ENCODE measurements around the gene JAG2.

Gene JAG2

GRCh38 chr14:105142651-105143450 lies 25.7 kb downstream of the JAG2 start:
- no peak for TF ChIP-seq TOX (CRISPR knock-in tag; IDR thresholded peaks at IDR 0.05; ENCODE audit: borderline replicate concordance)
- no peak for TF ChIP-seq CSDC2 (CRISPR knock-in tag; IDR thresholded peaks at IDR 0.05)
- no peak for TF ChIP-seq SNAI2 (CRISPR knock-in tag; IDR thresholded peaks at IDR 0.05)
- TF ChIP-seq ZNF70 (CRISPR knock-in tag; IDR thresholded peaks at IDR 0.05): no peak
- no peak for TF ChIP-seq CSRNP3 (CRISPR knock-in tag; IDR thresholded peaks at IDR 0.05)
- ATAC-seq: no peak

GRCh38 chr14:105141486-105142281 lies 26.9 kb downstream of the JAG2 start:
- ATAC-seq: no peak
- TF ChIP-seq CSDC2 (CRISPR knock-in tag; IDR thresholded peaks at IDR 0.05) (no peak), ISL1 (CRISPR knock-in tag; IDR thresholded peaks at IDR 0.05) (no peak), POU6F1 (CRISPR knock-in tag; IDR thresholded peaks at IDR 0.05; ENCODE audit: borderline replicate concordance, low read depth) (no peak), CREB5 (CRISPR knock-in tag; IDR thresholded peaks at IDR 0.05; ENCODE audit: low read depth) (no peak), TCF4 (CRISPR knock-in tag; IDR thresholded peaks at IDR 0.05; ENCODE audit: borderline replicate concordance) (no peak), TSHZ2 (CRISPR knock-in tag; IDR thresholded peaks at IDR 0.05) (no peak), ZFP3 (CRISPR knock-in tag; IDR thresholded peaks at IDR 0.05) (no peak), RARB (CRISPR knock-in tag; IDR thresholded peaks at IDR 0.05) (no peak), SNAI2 (CRISPR knock-in tag; IDR thresholded peaks at IDR 0.05) (no peak), ZNF8 (CRISPR knock-in tag; IDR thresholded peaks at IDR 0.05) (no peak)

GRCh38 chr14:105141026-105141425 lies 27.6 kb downstream of the JAG2 start:
- no peak for ATAC-seq
- TF ChIP-seq CREB5 (CRISPR knock-in tag; IDR thresholded peaks at IDR 0.05; ENCODE audit: low read depth) (no peak), ZFP30 (CRISPR knock-in tag; IDR thresholded peaks at IDR 0.05) (no peak), ZNF70 (CRISPR knock-in tag; IDR thresholded peaks at IDR 0.05) (no peak), ESRRG (CRISPR knock-in tag; IDR thresholded peaks at IDR 0.05) (no peak), GLIS3 (CRISPR knock-in tag; IDR thresholded peaks at IDR 0.05) (no peak), ISL1 (CRISPR knock-in tag; IDR thresholded peaks at IDR 0.05) (no peak), PPARA (CRISPR knock-in tag; IDR thresholded peaks at IDR 0.05; ENCODE audit: borderline replicate concordance) (no peak), ZNF565 (CRISPR knock-in tag; conservative IDR thresholded peaks at IDR 0.05; ENCODE audit: low read depth) (no peak), BACH2 (CRISPR knock-in tag; IDR thresholded peaks at IDR 0.05; ENCODE audit: borderline replicate concordance) (no peak), ARNTL (CRISPR knock-in tag; IDR thresholded peaks at IDR 0.05; ENCODE audit: borderline replicate concordance, low read depth) (no peak), OSR1 (CRISPR knock-in tag; IDR thresholded peaks at IDR 0.05) (no peak), CSDC2 (CRISPR knock-in tag; IDR thresholded peaks at IDR 0.05) (no peak)
